GM18526 (cell line): ENCODE measurements around the gene TCF7.

Experiments
- POLR2A ChIP-seq: IDR thresholded peaks from 3 replicates; pipeline ENCODE4 v1.6.1; 2011; ENCODE audit not compliant: insufficient read length; ENCODE audit errors: extremely low read depth

Gene TCF7

GRCh38 chr5:134131165-134131564, 16.7 kb downstream of the TCF7 start:
- no peak for TF ChIP-seq POLR2A

DNA sequence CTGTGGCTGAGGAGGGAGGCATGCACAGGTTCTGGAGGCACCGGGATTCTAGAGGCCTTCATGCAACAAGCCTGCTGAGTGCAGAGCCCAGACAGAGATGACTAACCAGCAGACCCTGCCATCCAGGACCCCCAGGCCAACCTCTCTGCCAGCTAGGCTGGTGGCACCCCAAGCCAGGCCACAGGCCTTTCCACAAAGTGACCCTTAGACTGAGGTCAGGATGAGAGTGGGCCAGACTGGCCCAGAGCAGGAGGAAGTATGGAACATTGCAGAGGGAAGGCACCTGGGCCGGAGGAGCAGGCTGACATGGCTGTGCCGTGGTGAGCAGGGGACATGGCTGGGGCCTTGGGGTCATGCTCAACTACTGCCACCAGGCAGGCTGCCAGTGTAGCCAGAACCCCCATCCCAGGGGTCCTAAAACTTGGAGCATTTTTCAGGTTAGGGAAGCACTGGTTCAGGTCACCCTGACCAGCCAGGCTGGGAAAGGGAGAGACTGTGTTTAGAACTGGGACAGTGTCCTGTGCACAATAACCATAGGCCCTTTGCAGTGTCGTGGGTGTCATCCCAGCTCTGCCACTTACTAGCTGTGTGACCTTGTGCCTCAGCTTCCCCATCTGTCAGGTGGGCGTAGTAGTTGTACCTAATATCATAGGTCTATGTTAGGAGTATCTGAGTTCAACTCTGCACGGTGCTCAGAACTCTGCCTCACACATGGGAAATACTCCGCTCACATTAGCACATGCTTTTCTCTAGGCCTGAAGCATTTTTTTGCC, 17.3 kb downstream of the TCF7 start:
- no peak for TF ChIP-seq POLR2A

DNA sequence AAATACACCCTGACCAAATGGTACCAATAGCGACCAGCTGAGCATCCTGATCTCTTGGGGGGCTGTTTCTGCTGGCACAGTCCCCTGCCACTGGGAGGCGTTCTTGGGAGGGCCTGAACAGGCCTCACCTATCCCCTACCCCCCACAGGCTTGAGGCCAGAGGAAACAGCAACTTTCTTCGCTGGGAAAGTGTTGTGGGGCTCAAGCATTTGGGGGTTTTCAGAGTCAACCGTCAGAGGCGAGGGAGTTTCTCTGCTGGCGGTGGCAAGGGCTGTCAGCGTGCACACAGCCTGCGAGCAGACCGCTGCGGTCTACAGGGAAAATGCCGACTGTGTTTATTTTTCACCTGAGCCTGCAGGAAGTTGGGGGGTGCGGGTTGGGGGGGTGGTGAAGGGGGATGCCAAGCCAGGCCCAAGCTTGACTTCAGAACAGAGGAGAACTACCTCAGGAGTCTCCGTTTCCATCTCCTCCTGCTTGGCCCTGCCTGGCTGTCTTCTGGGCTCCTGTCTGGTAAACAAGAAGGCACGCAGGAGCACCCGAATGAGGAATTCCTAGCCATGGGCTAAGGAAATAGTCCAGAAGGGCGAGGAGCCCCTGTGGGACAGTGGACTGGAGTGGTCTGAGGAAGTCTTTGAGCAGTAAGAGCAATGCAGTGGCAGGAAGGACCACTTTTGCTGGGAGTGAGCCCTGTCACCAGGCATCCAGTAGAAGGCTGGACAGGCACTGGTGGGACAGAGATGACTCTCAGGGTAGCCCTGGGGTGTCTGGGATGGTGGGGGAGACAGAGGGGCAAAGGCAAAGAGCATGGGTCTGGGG, 18.1 kb downstream of the TCF7 start:
- TF ChIP-seq POLR2A = no peak

DNA sequence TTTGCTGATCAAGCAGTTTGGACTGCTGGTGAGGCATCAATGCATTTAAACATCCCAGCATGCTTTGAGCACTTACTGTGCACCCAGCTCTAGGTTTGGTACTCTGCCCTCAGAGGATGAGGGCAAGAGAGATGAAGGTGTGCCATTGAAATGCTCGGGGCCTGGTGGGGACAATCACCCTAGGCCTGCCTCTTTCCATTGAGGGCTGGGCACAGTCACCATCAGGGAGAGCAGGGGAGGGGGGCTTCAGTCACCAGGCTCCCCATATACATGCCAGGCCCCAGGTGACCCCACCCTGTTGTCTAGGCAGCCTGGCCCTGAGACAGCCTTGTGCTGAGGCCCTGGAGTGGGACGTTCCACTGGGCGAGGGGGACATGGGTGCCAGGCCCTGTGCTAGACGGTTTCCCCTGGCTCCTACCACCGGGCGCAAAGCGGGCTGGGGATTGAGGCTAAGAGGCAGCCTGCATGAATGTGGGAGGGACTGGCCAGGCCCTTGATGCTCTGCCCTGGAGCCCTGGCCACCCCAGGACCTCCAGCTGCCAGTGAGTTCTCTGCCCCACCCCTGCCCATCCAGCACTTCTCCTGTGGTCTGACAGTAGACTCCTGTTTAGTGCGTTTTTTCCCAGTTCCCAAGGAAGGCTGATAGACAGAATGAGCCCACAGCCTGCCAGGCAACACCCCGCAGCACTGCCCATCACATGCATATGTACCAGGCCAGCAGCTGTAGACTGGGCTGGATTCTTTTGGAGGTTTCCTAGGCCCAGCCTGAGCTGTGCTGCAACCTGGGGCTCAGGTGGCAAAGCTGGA, 18.9 kb downstream of the TCF7 start:
- no peak for TF ChIP-seq POLR2A

GRCh38 chr5:134133995-134134541, 19.6 kb downstream of the TCF7 start:
- TF ChIP-seq POLR2A = no peak

DNA sequence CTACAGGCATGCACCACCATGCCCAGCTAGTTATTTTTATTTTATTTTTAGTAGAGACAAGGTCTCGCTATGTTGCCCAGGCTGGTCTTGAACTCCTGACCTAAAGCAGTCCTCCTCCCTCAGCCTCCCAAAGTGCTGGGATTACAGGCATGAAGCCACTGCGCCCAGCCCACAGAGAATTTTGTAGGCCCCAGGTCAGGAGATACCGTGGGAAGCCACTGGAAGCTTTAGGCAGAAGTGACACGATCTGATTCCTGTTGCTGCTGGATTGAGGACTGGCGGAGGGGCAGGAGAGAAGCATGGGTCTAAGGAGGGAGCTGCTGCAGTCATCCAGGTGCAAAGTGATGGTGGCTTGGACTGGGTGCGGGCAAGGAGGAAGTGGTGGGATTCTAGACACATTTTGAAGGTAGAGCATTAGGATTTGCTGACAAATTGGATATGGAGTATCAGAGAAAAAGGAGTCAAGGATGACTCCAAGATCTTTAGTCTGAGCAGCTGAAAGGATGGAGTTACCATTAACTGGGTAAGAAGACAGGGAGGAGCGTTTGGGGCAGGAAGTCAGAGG, 20.7 kb downstream of the TCF7 start:
- no peak for TF ChIP-seq POLR2A

GRCh38 chr5:134136221-134136631, 21.7 kb downstream of the TCF7 start:
- no peak for TF ChIP-seq POLR2A

DNA sequence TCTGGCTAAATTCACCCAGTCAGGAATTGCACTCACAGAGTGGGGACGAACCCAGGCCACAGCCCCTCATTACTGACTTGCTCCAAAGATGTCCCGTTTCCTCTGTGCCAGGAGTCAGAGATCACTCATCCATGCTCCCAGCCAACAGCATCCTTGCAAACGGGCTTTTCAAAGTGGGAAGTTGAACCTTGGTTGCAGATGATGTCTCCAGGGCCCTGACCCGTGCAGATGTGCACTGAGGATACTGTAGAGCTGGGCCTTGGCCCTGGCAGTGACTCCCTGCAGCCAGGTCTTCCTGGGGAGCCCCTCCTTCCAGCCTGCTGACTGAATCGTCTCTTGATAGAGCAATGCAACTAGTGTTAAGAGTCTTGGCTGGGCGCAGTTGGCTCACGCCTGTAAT, 22.3 kb downstream of the TCF7 start:
- TF ChIP-seq POLR2A = no peak

- TF ChIP-seq POLR2A = no peak
Observed at GRCh38 chr5:134138416-134139376, 24.2 kb downstream of the TCF7 start.

DNA sequence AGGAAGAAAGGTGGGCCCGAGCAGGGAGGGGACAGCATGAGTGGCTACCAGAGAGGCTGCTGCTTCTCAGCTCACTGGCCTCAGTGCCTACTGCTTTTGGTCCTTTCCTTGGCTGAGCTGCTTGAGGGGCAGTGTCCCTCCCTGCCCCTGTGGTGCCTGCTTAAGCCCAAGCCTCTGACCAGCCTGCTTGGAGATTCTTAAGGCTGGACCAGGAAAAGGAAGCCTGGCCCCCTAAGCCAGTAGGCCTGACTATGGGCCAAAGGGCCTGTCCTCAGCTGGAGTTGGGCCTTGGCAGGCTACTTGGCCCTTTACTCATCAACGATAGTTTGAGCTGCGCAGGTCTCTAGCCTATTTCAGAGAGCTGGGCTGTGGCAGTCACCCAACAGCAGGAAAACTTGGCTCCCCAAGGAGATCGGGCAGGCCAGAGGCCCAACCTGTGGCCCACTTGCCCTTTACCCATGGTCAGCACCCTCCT, 24.9 kb downstream of the TCF7 start:
- TF ChIP-seq POLR2A = no peak

DNA sequence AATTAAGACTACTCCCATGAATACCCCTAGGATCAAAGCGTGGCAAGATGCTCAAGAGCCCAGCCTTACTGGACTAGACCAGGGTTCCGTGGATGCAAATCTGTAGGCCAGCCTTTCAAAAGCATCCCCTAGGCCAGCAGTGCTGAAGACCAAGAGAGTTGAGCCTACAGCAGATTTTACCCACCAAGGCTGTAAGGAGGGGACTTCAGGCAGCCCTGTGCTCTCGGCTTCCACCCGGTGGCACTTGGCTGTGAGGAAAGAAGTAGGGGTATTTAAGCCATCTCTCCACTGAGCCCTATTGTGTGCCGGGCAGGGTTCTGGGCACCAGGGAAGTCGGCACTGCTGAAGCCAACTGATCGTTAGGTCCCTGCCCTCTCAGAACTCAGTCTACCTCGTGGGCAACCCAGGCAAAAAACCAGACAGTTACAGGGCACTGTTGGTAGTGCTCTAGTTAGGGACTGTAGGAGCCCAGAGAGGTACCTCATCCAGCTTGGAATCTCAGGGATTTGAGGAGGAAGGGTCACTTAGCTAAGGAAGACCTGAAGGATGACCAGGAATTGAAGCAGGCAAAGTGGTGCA, 25.5 kb downstream of the TCF7 start:
- no peak for TF ChIP-seq POLR2A

DNA sequence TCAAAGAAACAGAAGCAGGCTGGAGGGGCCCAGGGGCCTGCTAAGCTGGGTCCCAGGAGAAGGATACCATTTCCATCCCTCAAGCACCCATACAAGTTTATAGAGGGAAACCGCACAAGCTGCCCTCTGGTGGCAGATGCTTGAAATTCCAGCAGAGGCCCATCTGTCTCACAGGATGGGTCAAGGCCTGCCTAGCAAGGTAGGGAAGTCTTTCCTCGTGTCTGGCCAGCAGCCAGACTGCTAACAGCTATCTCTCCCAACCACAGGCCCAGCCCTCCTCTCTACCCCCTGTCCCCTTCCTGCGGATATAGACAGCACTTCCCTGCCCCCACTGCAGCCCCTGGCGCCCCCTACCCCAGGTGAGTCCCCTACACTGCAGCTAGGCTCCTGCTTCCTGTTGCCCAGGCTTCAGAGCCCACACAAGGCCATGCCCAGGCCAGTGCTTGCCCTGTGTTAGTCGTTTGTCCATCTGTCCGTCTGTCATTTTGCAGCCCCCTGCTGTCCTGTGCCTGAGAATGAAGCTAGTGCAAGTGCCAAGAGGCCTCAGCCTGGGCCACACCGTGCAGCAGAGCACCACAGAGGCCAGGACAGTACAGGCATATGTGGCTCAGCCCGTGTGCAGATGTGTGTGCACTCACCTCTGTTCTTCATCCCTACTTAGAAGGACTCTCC, 26.2 kb downstream of the TCF7 start:
- peak; percentile 13 for TF ChIP-seq POLR2A

- TF ChIP-seq POLR2A = no peak
Observed at GRCh38 chr5:134141331-134142050, 27.0 kb downstream of the TCF7 start.

- TF ChIP-seq POLR2A = no peak
Observed at GRCh38 chr5:134142052-134142451, 27.6 kb downstream of the TCF7 start.
